ENCODE data around the gene PPME1.
"Not testable (repeated sequence)": the region's sequence is repeated elsewhere in the genome, so short reads cannot be mapped to it uniquely, and the experiment has no call there.

PPME1 gene, protein sequence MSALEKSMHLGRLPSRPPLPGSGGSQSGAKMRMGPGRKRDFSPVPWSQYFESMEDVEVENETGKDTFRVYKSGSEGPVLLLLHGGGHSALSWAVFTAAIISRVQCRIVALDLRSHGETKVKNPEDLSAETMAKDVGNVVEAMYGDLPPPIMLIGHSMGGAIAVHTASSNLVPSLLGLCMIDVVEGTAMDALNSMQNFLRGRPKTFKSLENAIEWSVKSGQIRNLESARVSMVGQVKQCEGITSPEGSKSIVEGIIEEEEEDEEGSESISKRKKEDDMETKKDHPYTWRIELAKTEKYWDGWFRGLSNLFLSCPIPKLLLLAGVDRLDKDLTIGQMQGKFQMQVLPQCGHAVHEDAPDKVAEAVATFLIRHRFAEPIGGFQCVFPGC

DNA sequence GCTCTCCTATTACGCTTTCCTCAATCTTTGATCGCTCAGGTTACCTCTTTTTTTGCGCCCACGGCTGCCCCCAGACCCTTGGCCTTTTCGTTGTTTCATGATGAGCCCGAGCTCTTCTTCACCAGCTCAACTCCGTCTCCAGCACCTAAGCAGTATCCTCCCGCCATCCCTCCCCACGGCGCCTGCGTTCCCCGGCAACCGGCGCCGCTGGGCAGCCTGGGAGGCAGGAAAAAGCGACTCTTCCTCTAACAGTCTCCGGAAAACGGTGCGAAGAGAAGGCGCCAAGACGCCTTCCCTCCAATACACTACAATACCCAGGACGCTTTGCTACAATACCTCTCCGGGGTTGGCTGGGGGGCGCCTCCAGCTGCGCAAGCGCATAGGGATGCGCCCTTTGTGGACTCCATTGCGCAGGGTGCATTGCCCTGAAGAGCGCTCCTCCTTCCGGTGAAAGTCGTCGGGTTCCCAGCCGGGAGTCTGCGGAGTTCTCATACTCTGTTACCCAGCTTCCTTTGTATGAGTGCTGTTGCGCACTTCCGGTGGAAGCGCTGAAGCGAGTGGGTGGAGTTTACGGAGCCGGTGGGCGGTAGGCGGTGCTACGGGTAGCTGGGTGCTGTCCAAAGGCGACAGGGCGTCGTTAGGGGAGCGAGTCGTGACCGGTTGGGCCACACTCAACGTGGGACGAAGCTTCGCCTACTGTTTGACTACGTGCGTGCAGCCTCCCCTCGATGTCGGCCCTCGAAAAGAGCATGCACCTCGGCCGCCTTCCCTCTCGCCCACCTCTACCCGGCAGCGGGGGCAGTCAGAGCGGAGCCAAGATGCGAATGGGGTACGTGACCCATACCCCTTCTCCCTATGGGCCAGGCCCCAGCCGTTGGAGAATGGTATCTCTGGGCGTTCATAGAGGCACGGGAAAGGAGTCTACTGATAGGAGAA lies at the start of gene PPME1, which contains the start of gene C2CD3:
PPME1 (plus strand) TSS at position 596 of the 936 bp plus-strand sequence; CDS start at position 729, 133 bp downstream.
C2CD3 (minus strand) TSS at position 309 of the 936 bp plus-strand sequence; CDS start at position 99, 210 bp downstream.
- DNase-seq = peak; percentile 99

DNA sequence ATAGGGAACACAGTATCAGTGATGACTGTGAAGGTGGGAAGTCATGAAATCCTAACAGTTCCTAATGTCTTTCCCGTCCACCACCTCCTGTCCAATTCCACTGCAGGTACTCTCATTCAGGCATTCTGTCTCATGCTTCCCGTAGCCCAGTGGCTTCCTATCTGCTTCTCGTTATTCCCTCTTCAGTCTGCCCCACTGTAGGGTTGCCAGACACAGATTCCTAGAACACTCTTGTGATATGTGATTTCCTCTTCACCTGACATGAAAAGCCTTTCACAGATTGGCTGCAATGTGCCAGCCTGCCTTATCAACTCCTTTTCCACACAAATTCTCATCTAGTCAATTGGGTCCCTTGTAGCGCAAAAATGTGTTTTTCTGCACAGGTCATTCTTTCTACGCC lies 49.3 kb upstream of the PPME1 start:
- no peak for DNase-seq

DNA sequence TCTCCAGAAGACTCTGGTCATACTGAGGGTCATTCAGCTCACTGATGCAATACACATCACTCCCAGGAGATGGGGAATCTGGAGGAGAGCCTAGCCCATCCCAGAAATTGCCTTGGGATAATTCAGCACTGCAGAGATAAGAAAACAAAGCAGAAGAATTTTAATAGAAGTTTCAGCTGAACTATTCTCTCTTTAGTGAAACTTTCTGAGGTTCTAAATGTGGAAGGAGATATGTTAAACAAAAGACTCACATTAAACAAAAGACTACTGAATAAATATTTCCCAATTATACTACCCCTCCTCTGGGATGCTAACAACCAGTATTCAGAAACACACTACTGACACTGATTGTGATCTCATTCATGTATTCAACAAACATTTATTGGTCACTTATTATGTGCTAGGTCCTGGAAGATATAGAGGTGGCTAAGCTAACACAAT lies 48.1 kb upstream of the PPME1 start:
- no peak for DNase-seq

DNA sequence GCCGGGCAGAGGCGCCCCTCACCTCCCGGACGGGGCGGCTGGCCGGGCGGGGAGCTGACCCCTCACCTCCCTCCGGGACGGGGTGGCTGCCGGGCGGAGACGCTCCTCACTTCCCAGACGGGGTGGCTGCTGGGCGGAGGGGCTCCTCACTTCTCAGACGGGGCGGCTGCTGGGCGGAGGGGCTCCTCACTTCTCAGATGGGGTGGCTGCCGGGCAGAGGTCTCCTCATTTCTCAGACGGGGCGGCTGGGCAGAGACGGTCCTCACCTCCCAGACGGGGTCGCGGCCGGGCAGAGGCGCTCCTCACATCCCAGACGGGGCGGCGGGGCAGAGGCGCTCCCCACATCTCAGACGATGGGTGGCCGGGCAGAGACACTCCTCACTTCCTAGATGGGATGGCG lies 42.0 kb upstream of the PPME1 start:
- DNase-seq = not testable (repeated sequence)

DNA sequence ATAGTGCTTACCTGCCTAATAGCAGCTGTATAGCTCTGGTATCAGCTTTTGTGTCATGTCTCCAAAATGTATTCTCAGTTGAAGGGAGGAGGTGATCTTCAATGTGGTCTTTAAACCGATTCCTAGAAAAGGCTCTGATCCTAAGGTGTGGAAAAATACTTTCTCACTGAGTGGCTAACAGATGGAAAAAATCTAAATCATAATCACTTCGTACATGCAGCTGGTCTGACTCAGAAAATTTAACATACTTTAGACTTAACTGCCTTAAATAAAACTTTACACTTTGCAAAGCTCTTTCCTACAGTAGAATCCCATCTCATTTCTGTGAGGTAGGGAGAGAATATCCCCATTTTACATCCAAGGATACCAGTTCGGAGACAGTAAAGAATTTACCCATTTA lies 38.3 kb upstream of the PPME1 start:
- DNase-seq = no peak

DNA sequence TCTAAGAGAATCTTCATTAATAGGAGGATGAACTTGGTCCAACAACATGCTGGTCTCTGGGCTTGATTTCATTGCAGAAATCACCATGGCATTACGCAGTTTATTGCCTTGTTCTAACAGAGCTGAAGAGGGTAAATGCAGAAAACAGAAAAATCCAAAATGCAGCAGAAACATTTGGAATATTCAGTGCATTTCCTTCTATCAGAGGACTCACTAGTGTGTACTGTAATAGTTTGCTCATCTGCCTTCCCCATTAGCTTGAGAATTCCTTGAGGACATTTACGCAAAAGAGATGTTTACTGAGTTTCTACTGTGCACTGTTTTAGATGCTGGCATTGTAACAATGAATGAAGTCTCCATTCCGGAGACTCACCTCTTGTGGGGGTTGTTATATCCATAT lies 37.7 kb upstream of the PPME1 start:
- no peak for DNase-seq

DNA sequence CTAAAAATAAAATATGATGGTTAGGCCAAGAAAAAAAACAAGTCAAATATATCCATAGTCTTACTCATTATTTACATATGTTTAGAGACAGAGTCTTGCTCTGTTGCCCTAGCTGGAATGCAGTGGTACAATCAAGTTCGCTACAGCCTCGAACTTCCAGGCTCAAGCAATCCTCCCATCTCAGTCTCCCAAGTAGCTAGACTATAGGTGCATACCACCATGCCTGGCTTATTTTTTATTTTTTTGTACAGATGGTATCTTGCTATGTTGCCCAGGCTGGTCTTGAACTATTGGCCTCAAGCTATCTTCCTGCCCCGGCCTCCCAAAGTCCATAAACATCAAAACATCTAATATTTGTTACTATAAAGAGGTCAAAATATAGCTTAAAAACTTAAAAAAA lies 36.4 kb upstream of the PPME1 start:
- DNase-seq = no peak

DNA sequence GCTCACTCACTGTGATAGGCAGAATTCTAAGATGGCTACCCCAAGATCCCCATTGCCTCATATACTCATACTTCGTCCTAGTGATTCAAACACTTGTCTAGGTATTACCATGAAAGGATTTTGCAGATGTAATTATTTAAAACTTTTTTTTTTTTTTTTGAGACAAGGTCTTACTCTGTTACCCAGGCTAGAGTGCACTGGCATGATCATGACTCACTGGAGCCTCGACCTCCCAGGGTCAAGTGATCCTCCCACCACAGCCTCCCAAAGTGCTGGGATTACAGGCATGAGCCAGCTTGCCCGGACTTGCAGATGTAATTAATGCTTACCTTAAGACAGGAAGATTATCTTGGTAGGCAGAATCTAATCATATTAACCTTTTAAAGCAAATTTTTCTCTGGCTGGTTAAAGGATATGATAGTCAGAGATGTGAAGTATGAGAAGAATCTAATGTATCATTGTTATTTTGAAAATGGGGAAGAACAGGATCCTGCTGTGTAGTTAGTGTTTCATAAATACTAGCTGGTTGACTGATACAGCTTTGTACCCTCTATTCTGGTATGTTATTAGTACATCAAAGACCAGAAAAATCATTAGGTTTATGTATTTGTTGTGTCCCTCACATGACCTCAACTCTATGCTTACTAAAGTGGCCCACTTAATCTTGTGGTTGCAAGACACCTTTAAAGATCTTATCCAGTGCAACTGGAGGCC lies 35.8 kb upstream of the PPME1 start:
- no peak for DNase-seq

DNA sequence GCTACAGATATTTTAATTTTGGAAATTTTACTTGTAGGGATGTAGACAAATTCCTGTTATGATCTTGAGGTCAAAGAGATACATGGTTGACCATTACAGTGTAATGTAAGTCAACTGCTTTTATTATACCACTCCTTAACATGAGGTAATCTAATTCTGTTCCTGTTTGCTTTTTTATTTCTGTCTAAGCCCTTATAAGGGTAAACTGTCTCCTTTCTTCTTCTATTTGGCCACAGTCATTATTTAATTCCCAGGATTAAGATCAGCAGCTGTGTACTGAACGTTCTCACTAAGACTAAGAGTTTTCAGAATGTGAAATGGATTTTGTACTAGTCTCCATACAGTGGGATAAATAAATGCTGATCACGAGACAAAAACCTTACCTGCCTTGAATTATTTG lies 33.1 kb upstream of the PPME1 start:
- DNase-seq = no peak

DNA sequence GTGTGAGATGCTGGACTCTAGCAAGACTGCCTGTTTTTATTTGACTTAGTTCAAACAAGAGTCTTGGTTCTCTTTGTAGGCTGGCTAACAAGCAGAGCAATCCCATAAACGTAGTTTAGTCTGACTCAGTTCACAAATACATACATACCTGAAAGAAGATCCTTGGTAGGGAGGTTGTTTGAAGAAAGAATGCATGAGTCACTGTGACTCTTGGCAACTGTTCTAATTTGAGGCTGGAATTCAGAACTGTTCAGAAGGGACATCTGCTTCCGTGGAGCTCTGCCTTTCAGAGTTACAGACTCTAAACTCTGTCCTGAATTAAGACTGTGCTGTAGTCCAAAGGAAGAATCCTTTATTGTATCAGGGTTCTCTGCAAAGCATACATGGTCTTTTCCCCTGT lies 32.5 kb upstream of the PPME1 start:
- DNase-seq = peak; percentile 20

DNA sequence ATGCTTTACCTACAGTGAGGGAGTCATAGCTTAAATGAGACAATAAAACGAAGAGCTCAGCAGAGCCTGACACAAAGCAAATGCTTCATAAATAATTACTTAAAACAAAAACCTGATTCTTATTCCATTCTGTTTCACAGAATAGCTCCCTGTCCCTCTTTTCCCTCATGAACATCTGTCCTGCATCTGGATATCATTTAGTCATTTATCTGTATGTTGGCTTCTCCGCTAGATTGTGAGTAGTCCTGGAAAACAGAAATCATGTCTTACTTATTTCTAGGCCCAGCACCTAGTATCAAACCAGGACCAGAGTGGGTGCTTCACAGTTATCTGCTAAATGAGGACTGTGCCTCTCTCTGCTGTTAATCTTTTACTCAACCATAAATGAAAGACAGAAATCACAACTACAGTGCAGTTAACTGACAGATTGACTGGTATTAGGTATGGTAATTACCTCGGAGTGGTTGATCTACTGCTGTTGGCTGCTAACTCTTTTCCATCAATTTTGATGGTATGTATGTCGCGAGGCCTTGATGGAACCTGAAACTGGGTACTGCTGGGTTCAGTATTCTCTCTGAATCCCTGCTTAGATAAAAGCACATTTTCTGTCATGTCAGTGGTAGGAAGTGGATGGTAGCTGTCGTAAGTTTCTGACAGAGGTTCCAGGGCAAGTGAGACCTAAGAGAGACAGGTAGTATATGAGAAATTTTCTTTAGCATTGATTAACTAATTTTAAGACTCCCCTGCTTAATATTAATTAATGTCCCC lies 31.8 kb upstream of the PPME1 start:
- DNase-seq = no peak

DNA sequence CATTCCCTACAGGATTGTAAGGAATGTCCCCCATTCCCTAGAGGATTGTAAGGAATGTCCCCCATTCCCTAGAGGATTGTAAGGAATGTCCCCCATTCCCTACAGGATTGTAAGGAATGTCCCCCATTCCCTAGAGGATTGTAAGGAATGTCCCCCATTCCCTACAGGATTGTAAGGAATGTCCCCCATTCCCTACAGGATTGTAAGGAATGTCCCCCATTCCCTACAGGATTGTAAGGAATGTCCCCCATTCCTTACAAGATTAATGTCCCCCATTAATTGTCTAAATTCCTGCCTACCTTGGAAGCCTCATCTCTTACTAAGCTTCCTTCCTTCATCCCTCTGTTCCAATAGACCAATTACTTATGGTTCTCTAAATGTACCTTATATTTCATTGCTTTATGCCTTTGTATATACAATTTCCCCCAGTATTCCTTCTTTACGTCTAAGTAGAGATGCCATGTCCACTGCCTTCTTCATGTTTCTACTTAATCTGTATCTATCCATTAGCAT lies 31.1 kb upstream of the PPME1 start:
- DNase-seq = not testable (repeated sequence)

DNA sequence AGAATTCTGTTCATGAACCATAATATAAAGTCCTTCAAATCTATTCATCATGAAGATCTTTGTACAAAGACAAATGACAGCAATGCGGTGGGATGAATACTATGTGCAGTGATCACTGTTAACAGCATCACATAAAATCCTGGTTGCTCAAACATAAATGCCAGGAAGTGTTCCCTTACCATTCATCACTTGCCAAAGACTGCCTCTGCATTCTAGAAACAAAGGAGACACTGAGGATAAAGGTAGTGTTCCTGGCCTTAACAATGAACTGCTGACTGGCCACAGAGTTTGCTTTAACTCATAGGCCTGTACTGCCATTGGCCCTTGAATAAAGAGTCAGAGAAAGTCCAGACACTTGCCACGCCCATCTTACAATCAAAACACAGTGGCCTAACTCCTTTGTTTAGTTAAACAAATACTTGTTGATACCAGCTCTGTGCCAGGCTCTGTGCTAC lies 29.8 kb upstream of the PPME1 start:
- peak; percentile 92 for DNase-seq

DNA sequence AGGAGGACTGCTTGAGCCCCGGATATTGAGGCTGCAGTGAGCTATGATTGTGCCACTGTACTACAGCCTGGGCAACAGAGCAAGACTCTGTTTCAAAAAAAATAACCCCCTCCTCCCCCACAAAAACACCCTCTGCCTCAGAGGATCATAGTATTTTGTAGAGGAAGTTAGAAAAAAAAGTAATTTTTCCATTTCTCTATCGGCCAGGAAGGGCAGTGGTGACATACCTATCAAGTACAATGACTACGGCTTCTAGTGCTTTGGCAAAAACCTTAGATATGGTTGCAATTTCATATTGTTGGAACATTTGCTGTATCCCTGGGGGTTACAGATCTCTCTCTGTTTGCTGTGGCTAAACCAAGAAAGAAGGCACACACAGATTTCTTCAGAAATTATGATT lies 29.2 kb upstream of the PPME1 start:
- DNase-seq = no peak

DNA sequence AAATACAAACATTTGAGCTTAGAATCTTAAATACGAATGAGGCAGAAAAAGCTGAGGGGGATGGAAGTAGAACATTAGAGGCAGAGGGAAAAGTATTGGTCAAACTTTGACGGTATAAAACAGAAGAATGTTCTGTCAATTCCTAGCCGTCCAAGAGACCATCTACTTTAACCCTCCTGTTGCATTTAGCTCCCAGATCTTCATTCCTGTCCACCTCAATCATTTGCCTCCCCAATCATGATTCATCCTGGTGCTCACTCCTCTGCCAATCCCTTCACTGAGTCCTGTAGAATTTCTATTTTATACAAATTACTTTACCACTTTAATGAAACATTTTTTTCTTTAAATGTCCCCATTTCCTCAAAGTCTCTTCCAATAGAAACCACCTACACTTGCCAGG lies 28.5 kb upstream of the PPME1 start:
- DNase-seq = no peak

DNA sequence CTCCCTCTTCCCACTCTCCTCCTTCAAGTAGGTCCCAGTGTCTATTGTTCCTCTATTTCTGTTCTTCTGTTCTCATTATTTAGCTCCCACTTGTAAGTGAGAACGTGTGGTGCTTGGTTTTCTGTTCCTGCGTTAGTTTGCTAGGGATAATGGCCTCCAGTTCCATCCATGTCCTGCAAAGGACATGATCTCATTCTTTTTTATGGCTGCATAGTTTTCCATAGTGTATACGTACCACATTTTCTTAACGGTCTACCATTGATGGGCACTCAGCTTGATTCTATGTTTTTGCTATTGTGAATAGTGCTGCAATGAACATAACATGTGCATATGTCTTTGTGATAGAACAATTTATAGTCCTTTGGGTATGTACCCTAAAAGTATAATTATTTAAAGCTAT lies 26.5 kb upstream of the PPME1 start:
- DNase-seq = no peak

DNA sequence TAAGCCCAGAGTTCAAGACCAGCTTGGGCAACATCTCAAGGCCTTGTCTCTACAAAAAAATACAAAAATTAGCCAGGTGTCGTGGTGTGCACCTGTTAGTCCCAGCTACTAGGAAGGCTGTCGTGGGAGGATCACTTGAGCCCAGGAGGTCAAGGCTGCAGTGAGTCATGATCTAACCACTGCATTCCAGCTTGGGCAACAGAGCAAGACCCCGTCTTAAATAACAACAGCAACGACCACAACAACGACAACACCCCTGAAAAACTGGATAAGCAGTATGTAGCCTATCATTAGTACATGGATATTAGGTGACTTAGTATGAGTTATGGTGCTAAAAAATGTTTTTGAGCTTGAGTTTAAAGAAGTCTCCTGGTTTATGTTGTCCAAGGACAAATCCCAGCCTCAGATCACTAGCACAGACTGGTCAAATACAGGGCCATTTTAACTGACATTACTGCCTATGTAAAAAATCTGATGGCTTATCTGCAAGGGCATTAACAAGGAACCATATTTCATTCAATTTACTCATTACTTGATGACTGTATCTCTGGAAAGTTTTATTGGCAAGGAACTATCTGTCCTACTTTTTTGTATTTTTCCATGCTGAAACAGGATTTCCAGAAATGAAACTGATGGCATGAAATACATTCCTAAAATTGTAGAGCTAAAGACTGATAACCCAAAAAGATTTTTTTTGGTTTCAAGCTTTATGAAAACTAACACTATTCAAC lies 23.7 kb upstream of the PPME1 start:
- DNase-seq = no peak

DNA sequence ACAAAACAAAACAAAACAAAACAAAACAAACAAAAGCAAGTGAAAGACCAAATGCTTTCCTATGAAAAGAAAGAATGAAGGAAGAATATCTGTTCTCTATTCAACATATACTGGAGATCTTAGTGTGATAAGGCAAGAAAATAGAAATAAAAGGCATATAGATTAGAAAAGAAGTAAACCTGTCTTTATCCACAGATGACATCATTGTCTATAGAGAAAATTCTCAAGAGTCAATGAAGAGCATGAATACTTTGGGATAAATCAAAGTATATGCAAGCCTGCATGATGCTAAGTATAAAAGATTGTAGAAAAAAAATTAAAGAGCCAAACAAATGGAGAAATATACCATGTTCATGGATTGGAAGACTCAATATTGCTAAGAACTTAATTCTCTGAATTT lies 17.9 kb upstream of the PPME1 start:
- no peak for DNase-seq

DNA sequence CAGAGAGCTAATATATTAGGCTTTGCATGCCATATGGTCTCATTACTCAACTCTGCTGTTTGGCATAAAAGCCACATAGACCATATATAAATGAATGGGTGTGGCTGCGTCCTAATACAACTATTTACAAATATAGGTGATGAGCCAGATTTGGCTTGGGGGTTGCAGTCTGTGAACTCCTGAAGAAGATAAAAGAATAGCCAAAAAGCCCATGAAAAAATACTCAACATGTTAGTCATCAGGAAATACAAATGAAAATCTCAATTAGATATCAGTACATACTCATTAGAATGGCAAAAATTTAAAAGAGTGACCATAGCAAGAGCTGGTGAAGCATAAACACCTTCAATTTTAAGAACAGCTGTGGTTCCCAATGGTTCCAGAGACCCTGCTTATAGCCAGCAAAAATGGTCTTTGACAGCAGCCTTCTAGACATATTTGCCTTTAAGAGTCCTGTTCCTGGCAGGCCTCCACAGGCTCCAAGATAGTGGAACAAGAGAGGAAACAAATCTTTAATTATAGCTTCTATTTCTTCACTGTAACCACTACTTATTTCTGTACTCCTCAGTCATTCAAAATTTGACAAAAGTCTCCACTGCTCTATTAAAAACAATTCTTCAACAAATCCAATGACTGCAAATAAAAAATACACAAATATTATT lies 16.3 kb upstream of the PPME1 start:
- DNase-seq = no peak

DNA sequence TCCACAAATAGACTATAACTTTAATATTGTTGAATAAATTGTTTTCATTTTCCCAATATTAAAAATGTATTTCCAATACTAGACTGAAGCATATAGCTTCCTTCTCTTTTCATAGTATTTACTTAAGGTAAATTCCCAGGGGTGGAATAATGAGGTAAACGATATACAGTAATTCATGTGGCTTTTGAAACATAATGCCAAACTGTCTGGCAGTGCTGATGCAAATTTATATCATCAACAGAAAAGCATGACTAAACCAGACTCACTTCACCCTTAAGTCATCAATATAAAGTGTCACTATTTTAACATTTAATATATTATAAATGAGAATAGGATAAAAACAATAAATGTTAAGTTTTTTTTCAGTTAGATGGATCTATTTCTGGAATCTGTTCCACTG lies 13.9 kb upstream of the PPME1 start:
- no peak for DNase-seq

DNA sequence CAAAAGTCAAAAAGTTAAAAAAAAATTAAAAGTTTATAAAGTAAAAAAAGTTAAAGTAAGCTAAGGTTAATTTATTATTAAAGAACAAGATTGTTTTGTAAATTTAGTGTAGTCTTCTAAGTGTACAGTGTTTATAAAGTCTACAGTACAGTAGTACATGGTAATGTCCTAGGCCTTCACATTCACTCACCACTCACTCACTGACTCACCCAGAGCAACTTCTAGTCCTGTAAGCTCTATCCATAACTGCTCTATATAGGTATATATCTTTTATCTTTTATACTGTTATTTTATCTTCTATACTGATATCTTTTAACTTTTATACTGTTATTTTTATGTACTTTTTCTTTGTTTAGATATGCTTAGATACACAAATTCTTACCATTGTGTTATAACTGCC lies 11.4 kb upstream of the PPME1 start:
- DNase-seq = no peak

All from DMS153 (cell line).